ENCODE results near the gene IQSEC2. TPM values are rescaled to one million over a fixed set of nuclear protein-coding genes. Genes with fewer than 3 reads are reported as not detected.

IQSEC2 gene
- total RNA-seq, 1 experiment from 2014 or later: not detected

DNA sequence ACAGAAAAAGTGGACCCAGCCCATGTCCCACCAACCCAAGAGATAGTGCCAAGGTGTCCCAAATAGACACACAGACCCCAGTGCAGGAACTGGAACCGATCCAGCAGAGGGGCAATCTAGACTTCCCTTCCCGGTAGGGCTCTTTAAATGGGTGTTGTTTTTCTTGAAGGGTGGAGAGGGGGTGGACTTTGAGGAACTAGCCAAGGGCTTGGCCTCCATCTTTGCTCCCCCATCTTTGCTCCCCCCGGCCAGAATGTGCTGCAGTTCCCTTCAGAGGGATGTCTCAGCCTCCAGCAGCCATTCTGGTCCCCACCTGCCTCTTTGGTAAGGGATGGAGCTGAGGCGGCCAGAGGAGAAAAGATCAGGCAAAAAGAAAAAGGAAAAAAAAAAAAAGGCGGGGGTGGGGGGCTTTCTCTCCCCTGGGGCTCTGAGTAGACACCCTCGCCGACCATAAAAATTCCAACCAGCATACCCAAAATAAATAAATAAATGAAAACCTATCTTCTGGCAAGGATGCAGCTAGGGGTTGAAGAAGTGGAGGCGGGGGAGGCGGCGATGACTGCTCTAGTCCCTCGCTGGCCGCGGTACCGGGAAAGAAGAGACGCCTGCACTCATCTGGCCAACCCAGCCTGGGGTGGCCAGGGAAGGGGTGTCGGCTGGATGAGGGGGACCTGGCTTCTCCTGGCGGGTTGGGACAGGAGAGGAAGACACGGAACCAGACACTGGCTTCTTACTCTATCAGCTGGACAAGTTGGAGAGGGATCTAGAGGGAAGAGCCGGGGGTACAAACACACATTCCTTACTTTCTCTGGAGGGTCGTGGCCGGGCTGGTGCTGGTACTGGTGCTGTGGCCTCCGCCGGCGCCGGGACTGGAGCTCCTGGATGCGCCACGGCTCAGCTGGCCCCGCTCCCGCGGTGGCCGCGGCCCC, 38.5 kb upstream of the IQSEC2 start:
- DNase-seq: no peak
- H3K9me2 ChIP-seq (replicated peaks; ENCODE audit: insufficient read depth, low read length): no peaks in the 10 kb centered on the region
- no peak overlapping the region for H3K9ac ChIP-seq (ENCODE audit: low read length)
- no peak overlapping the region for H3K4me2 ChIP-seq (ENCODE audit: low read depth, low read length, poor library complexity, severe bottlenecking)
- H3K79me2 ChIP-seq (ENCODE audit: low read length): no peaks in the 10 kb centered on the region
- H3K9me3 ChIP-seq (ENCODE audit: low read length): no peaks in the 10 kb centered on the region
- H2AFZ ChIP-seq (ENCODE audit: low read length): no peak overlapping the region
- H4K20me1 ChIP-seq (ENCODE audit: insufficient read depth, low read depth, low read length): no peaks in the 10 kb centered on the region
- H3K27me3 ChIP-seq (ENCODE audit: low read length): no peaks in the 10 kb centered on the region
- peaks cover 11% of the 10 kb centered on the region for H3K4me1 ChIP-seq (ENCODE audit: low read length)
- H3K4me3 ChIP-seq (ENCODE audit: low read length): no peak overlapping the region
- no peak overlapping the region for H3K27ac ChIP-seq (ENCODE audit: low read length)
- H3K36me3 ChIP-seq (ENCODE audit: insufficient read depth, low read length): no peaks in the 10 kb centered on the region

DNA sequence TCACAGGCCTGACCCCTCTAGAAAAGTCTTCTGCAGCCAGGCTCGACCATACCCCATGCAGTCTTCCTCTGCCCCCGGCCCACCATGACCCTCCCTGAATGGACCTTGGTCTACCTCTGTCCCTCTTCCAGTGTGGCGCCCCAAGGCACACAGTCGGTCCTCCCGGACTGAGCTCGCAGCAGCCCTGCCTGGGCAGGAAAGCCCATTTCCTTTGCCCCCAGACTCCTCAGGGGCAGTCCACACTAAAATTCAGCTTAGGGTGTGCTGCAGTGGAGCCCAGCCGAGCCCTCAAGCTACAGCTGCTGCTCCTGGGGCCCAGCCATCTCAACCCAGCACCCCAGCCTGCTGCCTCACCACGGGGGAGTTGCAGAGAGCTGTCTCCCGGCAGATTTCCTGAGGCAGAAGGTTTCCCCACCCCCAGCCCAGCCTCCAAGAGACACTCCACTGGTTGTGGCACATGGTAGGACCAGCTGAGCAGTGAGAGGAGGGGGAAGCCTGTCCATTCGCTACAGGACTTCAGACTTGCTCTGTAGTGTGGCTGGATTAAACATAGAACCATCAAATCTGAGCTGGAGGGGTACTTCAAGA, 37.5 kb upstream of the IQSEC2 start:
- Histone ChIP-seq H3K9ac (ENCODE audit: low read length) (no peak overlapping the region), H3K27me3 (ENCODE audit: low read length) (no peaks in the 10 kb centered on the region), H3K27ac (ENCODE audit: low read length) (no peak overlapping the region), H3K4me1 (ENCODE audit: low read length) (peaks cover 11% of the 10 kb centered on the region), H3K4me3 (ENCODE audit: low read length) (no peak overlapping the region), H2AFZ (ENCODE audit: low read length) (no peak overlapping the region), H3K36me3 (ENCODE audit: insufficient read depth, low read length) (no peaks in the 10 kb centered on the region), H4K20me1 (ENCODE audit: insufficient read depth, low read depth, low read length) (no peaks in the 10 kb centered on the region), H3K9me3 (ENCODE audit: low read length) (no peaks in the 10 kb centered on the region), H3K4me2 (ENCODE audit: low read depth, low read length, poor library complexity, severe bottlenecking) (no peak overlapping the region), H3K79me2 (ENCODE audit: low read length) (no peaks in the 10 kb centered on the region), H3K9me2 (replicated peaks; ENCODE audit: insufficient read depth, low read length) (no peaks in the 10 kb centered on the region)
- no peak for DNase-seq

DNA sequence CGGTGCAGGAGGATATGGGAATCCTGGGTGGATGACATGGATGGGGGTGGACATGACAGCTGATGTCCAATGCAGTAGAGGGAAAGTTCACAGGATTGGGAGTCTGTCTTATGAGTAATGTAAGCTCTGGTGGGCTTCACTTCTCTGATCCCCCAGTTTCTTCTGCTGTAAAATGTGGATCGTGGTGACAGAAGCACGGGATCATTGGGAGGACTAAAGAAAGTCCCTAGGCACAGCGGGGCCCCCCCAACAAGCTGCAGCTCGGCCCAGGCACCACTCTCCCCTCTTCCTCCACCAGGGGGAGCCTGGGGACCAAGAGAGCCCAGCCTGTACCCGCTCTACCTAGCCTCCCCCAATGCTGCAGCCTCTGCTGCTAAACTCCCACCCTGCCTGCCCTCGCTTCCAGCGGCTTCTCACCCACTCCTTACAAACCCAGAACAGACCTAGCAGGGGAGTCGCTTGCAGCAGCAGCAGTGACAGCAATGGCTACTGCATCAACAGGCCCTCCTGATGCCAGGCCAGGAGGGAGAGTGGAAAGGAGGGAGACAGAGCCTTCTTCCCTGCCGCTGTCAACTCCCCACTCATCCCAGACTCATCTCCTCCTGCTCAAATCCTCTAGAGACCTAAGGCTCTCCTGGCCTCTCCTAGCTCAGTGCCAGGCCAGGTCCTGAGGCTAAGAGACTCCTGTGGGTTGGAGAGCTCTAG, 36.1 kb upstream of the IQSEC2 start:
- Histone ChIP-seq H3K4me1 (ENCODE audit: low read length) (peaks cover 14% of the 10 kb centered on the region), H3K9ac (ENCODE audit: low read length) (no peak overlapping the region), H3K27me3 (ENCODE audit: low read length) (no peaks in the 10 kb centered on the region), H4K20me1 (ENCODE audit: insufficient read depth, low read depth, low read length) (no peaks in the 10 kb centered on the region), H3K36me3 (ENCODE audit: insufficient read depth, low read length) (no peaks in the 10 kb centered on the region), H2AFZ (ENCODE audit: low read length) (no peak overlapping the region), H3K27ac (ENCODE audit: low read length) (no peak overlapping the region), H3K79me2 (ENCODE audit: low read length) (no peaks in the 10 kb centered on the region), H3K4me3 (ENCODE audit: low read length) (no peak overlapping the region), H3K9me2 (replicated peaks; ENCODE audit: insufficient read depth, low read length) (no peaks in the 10 kb centered on the region), H3K9me3 (ENCODE audit: low read length) (no peaks in the 10 kb centered on the region), H3K4me2 (ENCODE audit: low read depth, low read length, poor library complexity, severe bottlenecking) (no peak overlapping the region)
- DNase-seq: peak; percentile 87

DNA sequence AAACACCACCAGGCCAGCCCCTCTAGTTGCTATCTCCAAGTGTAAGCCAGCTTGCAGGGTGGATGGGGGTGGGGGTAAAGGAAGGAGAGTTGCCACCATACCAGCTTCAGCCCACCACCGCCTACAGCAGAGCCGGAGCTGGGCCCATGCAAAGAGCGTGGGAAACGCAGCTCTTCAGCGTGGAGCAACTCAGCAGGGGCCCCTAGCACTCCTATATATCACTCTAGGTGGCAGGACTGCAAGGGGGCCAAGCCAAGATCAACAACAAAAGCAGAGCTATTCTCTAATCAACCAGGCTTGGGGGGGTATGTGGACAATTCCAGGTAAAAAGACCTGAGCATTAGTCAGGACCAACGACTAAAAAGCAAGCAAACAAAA, 35.5 kb upstream of the IQSEC2 start:
- no peak overlapping the region for H3K4me3 ChIP-seq (ENCODE audit: low read length)
- H3K9me3 ChIP-seq (ENCODE audit: low read length): no peaks in the 10 kb centered on the region
- H4K20me1 ChIP-seq (ENCODE audit: insufficient read depth, low read depth, low read length): no peaks in the 10 kb centered on the region
- H3K4me1 ChIP-seq (ENCODE audit: low read length): peaks cover 8% of the 10 kb centered on the region
- no peaks in the 10 kb centered on the region for H3K9me2 ChIP-seq (replicated peaks; ENCODE audit: insufficient read depth, low read length)
- DNase-seq: no peak
- no peak overlapping the region for H2AFZ ChIP-seq (ENCODE audit: low read length)
- H3K27me3 ChIP-seq (ENCODE audit: low read length): no peaks in the 10 kb centered on the region
- H3K79me2 ChIP-seq (ENCODE audit: low read length): no peaks in the 10 kb centered on the region
- no peak overlapping the region for H3K9ac ChIP-seq (ENCODE audit: low read length)
- H3K27ac ChIP-seq (ENCODE audit: low read length): no peak overlapping the region
- no peaks in the 10 kb centered on the region for H3K36me3 ChIP-seq (ENCODE audit: insufficient read depth, low read length)
- no peak overlapping the region for H3K4me2 ChIP-seq (ENCODE audit: low read depth, low read length, poor library complexity, severe bottlenecking)

DNA sequence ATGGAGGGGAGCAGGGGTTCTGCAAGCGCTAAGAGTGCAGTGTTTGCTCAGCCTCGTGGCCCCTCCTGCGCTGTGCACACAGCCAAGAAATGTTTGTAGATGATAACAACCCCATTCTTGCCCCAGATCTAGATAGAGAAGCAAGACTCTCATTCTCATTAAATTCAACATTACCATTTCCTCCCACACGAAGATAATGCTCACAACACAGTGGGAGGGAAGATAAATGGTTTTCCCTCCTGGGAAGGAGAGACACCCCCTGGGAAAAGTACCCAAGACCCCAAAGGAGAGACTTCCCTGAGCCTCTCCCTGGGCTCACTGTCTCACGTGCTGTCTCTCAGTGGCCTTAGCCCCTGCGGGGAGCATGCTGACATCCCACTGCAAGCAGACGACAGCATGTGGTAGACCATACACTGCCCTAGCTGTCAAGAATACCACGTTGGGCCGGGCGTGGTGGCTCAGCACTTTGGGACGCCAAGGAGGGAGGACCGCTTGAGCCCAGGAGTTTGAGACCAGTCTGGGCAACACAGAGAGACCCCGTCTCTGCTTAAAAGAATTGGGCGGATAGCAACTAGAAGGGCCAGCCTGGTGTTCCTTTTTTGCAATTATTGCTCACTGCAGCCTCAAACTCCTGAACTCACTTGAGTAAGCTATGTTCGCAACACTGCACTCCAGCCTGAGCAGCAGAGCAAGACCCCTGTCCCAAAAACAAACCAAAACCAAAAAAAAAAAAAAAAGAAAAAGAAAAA, 34.9 kb upstream of the IQSEC2 start:
- no peak for DNase-seq
- Histone ChIP-seq H4K20me1 (ENCODE audit: insufficient read depth, low read depth, low read length) (no peaks in the 10 kb centered on the region), H3K79me2 (ENCODE audit: low read length) (no peaks in the 10 kb centered on the region), H3K36me3 (ENCODE audit: insufficient read depth, low read length) (no peaks in the 10 kb centered on the region), H3K9ac (ENCODE audit: low read length) (no peak overlapping the region), H3K27ac (ENCODE audit: low read length) (no peak overlapping the region), H3K4me3 (ENCODE audit: low read length) (no peak overlapping the region), H3K4me2 (ENCODE audit: low read depth, low read length, poor library complexity, severe bottlenecking) (no peak overlapping the region), H3K27me3 (ENCODE audit: low read length) (no peaks in the 10 kb centered on the region), H2AFZ (ENCODE audit: low read length) (no peak overlapping the region), H3K9me3 (ENCODE audit: low read length) (no peaks in the 10 kb centered on the region), H3K4me1 (ENCODE audit: low read length) (peaks cover 8% of the 10 kb centered on the region), H3K9me2 (replicated peaks; ENCODE audit: insufficient read depth, low read length) (no peaks in the 10 kb centered on the region)

DNA sequence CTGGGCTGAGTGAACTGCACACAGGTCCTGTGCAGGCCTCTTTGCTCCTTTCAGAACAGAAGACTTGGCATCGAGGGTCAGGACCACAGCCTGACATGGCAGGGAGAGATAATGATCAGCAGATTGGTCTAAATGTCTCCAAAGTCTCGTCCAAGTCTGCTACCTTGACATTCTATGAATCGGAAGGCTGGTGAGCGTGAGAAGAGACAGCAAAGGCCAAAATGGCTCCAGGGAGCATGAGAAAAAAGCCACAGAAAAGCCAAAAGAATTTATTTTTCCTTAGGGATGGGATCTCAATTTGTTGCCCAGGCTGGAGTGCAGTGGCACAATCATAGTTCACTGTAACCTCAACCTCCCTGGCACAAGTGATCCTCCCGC, 32.3 kb upstream of the IQSEC2 start:
- H3K9me2 ChIP-seq (replicated peaks; ENCODE audit: insufficient read depth, low read length): no peaks in the 10 kb centered on the region
- no peaks in the 10 kb centered on the region for H3K36me3 ChIP-seq (ENCODE audit: insufficient read depth, low read length)
- peaks cover 8% of the 10 kb centered on the region for H3K4me1 ChIP-seq (ENCODE audit: low read length)
- no peaks in the 10 kb centered on the region for H3K27me3 ChIP-seq (ENCODE audit: low read length)
- H3K9ac ChIP-seq (ENCODE audit: low read length): no peak overlapping the region
- no peaks in the 10 kb centered on the region for H4K20me1 ChIP-seq (ENCODE audit: insufficient read depth, low read depth, low read length)
- H2AFZ ChIP-seq (ENCODE audit: low read length): peak overlapping the region; percentile 51; the same call in 1 of the 2 replicates
- no peaks in the 10 kb centered on the region for H3K79me2 ChIP-seq (ENCODE audit: low read length)
- DNase-seq: no peak
- no peaks in the 10 kb centered on the region for H3K9me3 ChIP-seq (ENCODE audit: low read length)
- H3K4me2 ChIP-seq (ENCODE audit: low read depth, low read length, poor library complexity, severe bottlenecking): peak overlapping the region; percentile 3
- no peak overlapping the region for H3K4me3 ChIP-seq (ENCODE audit: low read length)
- no peak overlapping the region for H3K27ac ChIP-seq (ENCODE audit: low read length)

DNA sequence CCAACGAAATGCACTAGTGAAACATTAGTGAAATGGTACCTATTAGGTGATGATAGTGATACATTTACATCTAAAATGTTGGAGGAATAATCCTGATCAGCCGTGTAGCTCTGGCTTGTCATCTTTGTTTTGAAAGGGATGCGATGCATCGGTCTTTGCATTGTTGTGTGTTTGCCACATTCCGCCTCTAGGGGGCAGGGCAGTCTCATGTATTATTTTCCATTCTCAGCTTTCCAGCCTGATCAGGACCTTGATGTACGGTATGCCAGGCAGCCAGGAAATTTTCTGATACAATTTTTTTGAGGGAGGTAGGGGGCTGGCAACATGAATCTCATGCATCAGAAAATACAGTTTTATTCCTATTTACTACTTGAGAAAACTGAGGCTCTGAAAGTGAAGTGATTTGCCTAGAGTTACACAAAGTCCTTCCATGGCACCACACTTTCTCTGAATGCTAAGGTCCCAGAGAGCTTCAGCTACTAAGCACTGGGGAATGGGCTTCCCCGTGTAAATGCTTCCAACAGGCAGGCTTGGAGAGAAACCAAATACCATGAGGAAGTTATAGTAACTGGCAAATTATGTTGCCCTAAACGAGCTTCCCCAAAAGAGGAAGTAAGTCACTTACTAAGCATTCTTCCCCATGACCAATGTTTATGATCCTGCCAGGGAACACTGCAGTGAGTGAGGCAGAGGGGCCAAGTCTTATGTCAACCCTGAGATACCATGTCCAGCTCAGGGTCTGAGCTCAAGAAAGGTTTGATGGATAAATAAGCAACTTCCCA, 31.8 kb upstream of the IQSEC2 start:
- peak overlapping the region; percentile 51; the same call in 1 of the 2 replicates for H2AFZ ChIP-seq (ENCODE audit: low read length)
- H3K27ac ChIP-seq (ENCODE audit: low read length): no peak overlapping the region
- H3K4me1 ChIP-seq (ENCODE audit: low read length): peaks cover 8% of the 10 kb centered on the region
- H3K36me3 ChIP-seq (ENCODE audit: insufficient read depth, low read length): no peaks in the 10 kb centered on the region
- no peaks in the 10 kb centered on the region for H3K79me2 ChIP-seq (ENCODE audit: low read length)
- DNase-seq: peak; percentile 85
- no peaks in the 10 kb centered on the region for H3K27me3 ChIP-seq (ENCODE audit: low read length)
- H3K4me3 ChIP-seq (ENCODE audit: low read length): no peak overlapping the region
- no peaks in the 10 kb centered on the region for H3K9me2 ChIP-seq (replicated peaks; ENCODE audit: insufficient read depth, low read length)
- peak overlapping the region; percentile 3 for H3K4me2 ChIP-seq (ENCODE audit: low read depth, low read length, poor library complexity, severe bottlenecking)
- no peaks in the 10 kb centered on the region for H3K9me3 ChIP-seq (ENCODE audit: low read length)
- H4K20me1 ChIP-seq (ENCODE audit: insufficient read depth, low read depth, low read length): no peaks in the 10 kb centered on the region
- H3K9ac ChIP-seq (ENCODE audit: low read length): no peak overlapping the region

Data from Karpas-422 (cell line).